ENCODE measurements around the gene FXN.

- TF ChIP-seq POLR2A (IDR thresholded peaks at IDR 0.05; ENCODE audit: low read depth, low read length) (no peak), TAF1 (IDR thresholded peaks at IDR 0.05; ENCODE audit: borderline replicate concordance, low read depth, low read length) (no peak), POLR2AphosphoS5 (IDR thresholded peaks at IDR 0.05; ENCODE audit: low read depth, low read length) (no peak)
These were observed 11.8 kb downstream of the FXN start for GRCh38 chr9:69047371-69047770.
